Stimulated activated CD8-positive, alpha-beta memory T cell treated with anti-CD3 and anti-CD28 coated beads, Interleukin-7, amount 100 ng/mL, for 1 hour (primary cell): ENCODE results near the gene SLC25A31.

ENCODE experiments used
- DNase-seq, 2 donors: peaks; one replicate each; pipeline ENCODE4 v3.0.0-alpha.2; 2020; ENCODE audit warnings: low read depth in 2 of 2

SLC25A31 gene

GRCh38 chr4:127777487-127777886 lies 47.3 kb downstream of the SLC25A31 start:
- no peak for DNase-seq

- DNase-seq: no peak
Measured at GRCh38 chr4:127778102-127778501, 47.9 kb downstream of the SLC25A31 start.

GRCh38 chr4:127780598-127780997 lies 50.4 kb downstream of the SLC25A31 start:
- DNase-seq: no peak

GRCh38 chr4:127781300-127782024 lies 51.3 kb downstream of the SLC25A31 start:
- no peak for DNase-seq

- no peak for DNase-seq
Measured at GRCh38 chr4:127782025-127782274, 51.8 kb downstream of the SLC25A31 start.

- no peak for DNase-seq
Measured at GRCh38 chr4:127782275-127783025, 52.2 kb downstream of the SLC25A31 start, which contains the start of gene HSPA4L. Gene HSPA4L, plus strand, starts transcription at chr4:127782322. Its CDS starts 229 bp downstream, at chr4:127782551.

GRCh38 chr4:127783026-127783769 lies 53.0 kb downstream of the SLC25A31 start:
- no peak for DNase-seq

GRCh38 chr4:127783955-127784770 lies 54.0 kb downstream of the SLC25A31 start:
- no peak for DNase-seq

GRCh38 chr4:127788517-127788916 lies 58.3 kb downstream of the SLC25A31 start:
- DNase-seq: no peak

GRCh38 chr4:127791391-127791790 lies 61.2 kb downstream of the SLC25A31 start:
- no peak for DNase-seq

- DNase-seq: no peak
Measured at GRCh38 chr4:127793528-127793927, 63.3 kb downstream of the SLC25A31 start.

GRCh38 chr4:127799711-127800110 lies 69.5 kb downstream of the SLC25A31 start:
- DNase-seq: no peak

GRCh38 chr4:127809173-127809800 lies 79.1 kb downstream of the SLC25A31 start:
- DNase-seq: no peak

- no peak for DNase-seq
Measured at GRCh38 chr4:127810551-127810950, 80.4 kb downstream of the SLC25A31 start.

- DNase-seq: no peak
Measured at GRCh38 chr4:127822430-127822829, 92.2 kb downstream of the SLC25A31 start.
